AG10803 (cell line): ENCODE measurements around the gene ZNF784.

ENCODE experiments used
- DNase-seq: peaks from one replicate; pipeline ENCODE4 v3.0.0; 2010; ENCODE audit warnings: low read depth
- H3K4me3 ChIP-seq: 2 replicates; pipeline ENCODE4 v1.5.1; 2011; ENCODE audit warnings: mild to moderate bottlenecking, low read length, control low read depth
- CTCF ChIP-seq: conservative IDR thresholded peaks from 2 replicates; pipeline ENCODE4 v1.5.1; 2011; ENCODE audit warnings: mild to moderate bottlenecking, low read length, control low read depth, inconsistent platforms

The ZNF784 gene

GRCh38 chr19:55602104-55603001, 22.0 kb downstream of the ZNF784 start:
- no peak for DNase-seq
- H3K4me3 ChIP-seq = no peak overlapping the region
- no peak for TF ChIP-seq CTCF

GRCh38 chr19:55601084-55601483, 23.3 kb downstream of the ZNF784 start:
- H3K4me3 ChIP-seq = peak overlapping the region; percentile 75
- no peak for DNase-seq
- no peak for TF ChIP-seq CTCF

GRCh38 chr19:55600662-55601028, 23.7 kb downstream of the ZNF784 start:
- peak overlapping the region; percentile 75 for H3K4me3 ChIP-seq
- TF ChIP-seq CTCF = no peak
- no peak for DNase-seq

- no peak for TF ChIP-seq CTCF
- peak within 1 kb of the TSS; percentile 89 for H3K4me3 ChIP-seq
- DNase-seq = peak; percentile 82
Observed at GRCh38 chr19:55599842-55600661, 24.3 kb downstream of the ZNF784 start, which contains the start of gene ZNF524. Gene ZNF524, plus strand, starts transcription at chr19:55600288. Its CDS starts 1,825 bp downstream, at chr19:55602113.

GRCh38 chr19:55599468-55599841, 24.9 kb downstream of the ZNF784 start, which contains the start of gene FIZ1:
Gene FIZ1, minus strand, starts transcription at chr19:55599517. Its CDS starts 1,652 bp downstream, at chr19:55597865.
- H3K4me3 ChIP-seq = peak within 1 kb of the TSS; percentile 89
- DNase-seq = peak; percentile 99
- no peak for TF ChIP-seq CTCF

- peak overlapping the region; percentile 89 for H3K4me3 ChIP-seq
- DNase-seq = peak; percentile 92
- no peak for TF ChIP-seq CTCF
Observed at GRCh38 chr19:55598719-55599467, 25.5 kb downstream of the ZNF784 start.
